Stimulated activated CD8-positive, alpha-beta memory T cell treated with anti-CD3 and anti-CD28 coated beads, Interleukin-15, amount 100 ng/mL, for 4 hours (primary cell): ENCODE measurements around the gene TRAT1.
A peak's percentile ranks its signal among the peaks of the same experiment; 100 is the strongest.
"Not testable (repeated sequence)": the region's sequence is repeated elsewhere in the genome, so short reads cannot be mapped to it uniquely, and the experiment has no call there.

ENCODE experiments used
- DNase-seq, 2 donors: peaks; one replicate each; pipeline ENCODE4 v3.0.0-alpha.2; 2020; ENCODE audit warnings: low read depth in 2 of 2

Gene TRAT1, protein sequence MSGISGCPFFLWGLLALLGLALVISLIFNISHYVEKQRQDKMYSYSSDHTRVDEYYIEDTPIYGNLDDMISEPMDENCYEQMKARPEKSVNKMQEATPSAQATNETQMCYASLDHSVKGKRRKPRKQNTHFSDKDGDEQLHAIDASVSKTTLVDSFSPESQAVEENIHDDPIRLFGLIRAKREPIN

DNA sequence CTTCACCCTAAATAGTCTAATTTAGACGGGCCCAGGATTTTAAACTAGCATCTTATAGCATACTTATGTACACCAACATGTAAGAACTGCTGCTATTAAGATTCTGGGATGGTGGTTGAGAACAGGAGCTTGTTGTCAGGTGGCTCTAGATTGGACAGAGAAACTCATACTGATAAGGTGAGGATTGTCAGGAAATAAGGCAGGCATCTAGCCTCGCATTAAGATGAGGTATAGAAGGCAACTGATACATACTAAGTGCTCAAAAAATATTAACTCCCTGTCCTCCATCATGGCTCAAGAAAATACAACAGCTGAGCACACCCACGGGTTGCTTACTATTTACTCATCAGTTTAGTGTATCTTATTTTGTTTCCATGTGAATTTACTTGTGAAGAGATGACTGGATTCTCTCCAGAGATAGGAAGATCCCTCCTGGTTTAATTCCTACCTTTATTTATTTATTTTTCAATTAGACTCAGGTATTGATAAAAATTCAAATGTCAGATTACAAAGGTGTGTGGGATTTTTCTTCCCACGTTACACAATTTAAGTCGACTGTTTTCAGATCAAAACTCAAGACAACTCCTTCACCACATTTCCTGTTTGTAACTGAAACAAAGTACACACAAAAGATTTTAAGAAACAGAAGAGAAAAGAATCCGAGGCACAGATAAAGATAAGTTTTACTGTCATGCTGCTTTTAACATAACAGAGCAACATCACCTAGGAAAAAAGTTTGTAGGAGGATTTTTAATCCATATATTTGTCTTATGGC lies at the start of gene TRAT1:
TRAT1 (plus strand) TSS at position 664 of the 775 bp plus-strand sequence. CDS start 142 bp downstream, outside the sequence.
- DNase-seq = no peak

DNA sequence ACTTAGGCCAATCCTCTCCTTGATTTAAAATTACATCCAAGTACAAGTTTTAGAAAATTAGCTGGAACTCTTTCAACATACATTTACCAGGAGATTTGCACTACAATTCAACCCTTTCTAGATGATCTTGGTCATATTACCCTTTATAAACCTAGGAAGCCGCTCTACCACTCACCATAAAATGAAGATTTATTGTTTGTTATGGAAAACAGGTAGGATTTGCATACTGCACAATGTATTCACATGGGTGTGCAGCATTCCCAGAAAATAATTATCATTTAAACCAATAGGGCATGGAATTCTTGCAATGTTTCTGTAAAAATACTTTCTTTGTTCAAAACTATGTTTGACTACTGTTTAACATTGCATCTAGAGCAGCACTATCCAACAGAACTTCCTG lies 46.9 kb upstream of the TRAT1 start:
- DNase-seq = no peak

DNA sequence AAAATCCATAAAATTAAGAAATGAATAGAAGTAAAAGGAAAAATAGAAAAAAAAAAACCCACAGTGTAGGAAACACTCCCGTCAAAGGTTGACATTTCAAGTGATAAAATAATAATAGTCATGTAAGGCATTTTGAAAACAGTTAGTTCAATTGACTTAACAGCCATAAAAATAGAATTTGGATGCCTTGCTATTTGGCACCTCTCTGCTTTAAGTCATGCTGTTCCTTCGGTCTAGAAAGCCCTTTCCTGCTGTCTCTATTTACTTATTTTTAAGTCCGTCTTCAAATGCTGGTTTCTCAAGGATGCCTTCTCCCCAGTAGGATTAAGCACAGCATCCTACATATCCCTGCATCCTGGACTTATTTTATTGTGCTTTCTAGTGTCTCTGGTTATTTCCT lies 43.1 kb upstream of the TRAT1 start:
- DNase-seq = no peak

DNA sequence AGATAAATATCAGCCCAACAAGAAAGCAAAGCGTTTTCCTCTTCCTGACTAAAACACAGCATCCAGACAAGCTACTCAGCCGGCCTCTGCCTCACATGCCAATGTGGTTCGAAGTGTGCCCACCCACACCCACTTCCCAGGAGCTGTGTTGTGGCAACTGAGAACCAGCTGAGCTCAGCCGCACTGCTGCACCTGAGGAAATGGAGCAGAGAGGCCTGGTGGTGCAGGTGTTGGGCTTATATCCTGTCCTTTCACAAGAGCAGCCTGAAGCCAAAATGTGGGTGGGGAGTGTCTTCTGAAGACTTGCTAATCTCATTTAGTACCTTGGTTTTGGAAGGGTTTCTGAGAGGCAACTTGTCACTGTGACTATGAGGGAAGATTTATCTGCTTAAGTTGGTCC lies 42.4 kb upstream of the TRAT1 start:
- peak in 1 of 2 donors; percentile 2 for DNase-seq

DNA sequence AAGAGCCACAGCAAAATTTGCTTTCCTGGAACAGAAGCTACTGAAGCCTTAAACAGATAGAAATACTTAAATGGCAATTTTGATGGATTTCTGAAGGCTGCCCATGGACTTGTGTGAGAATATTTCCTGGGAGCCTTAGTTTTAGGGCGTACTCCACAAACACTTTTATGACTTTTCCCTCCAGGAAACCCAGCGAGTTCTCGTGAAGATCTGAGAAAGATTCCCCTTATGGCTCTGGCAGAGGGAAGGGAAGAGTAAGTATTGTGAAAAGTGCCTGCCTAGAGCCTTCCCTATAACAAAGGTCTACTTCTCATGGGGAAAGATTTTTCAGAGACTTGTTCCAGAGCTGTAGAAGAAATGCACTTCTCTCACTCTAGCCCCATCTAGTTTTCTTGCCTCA lies 31.1 kb upstream of the TRAT1 start:
- no peak for DNase-seq

DNA sequence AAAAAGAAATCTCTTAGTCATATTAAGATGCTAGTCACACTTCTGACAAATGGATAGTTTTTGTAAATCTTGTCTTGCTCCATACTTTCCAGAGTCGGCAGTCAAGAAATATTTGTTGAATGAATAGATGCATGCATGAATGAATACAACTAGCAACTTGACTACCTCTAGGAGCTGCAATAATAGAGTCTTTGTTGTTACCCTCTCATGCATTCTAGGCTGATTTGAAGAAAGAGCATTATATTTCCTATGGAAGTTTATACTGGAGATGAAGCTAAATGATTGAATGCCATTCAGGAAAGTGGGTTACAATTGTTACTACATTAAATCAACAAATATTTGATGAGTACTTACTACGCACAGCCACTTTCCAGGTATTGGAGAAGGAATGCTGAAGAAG lies 18.1 kb upstream of the TRAT1 start:
- DNase-seq = no peak

DNA sequence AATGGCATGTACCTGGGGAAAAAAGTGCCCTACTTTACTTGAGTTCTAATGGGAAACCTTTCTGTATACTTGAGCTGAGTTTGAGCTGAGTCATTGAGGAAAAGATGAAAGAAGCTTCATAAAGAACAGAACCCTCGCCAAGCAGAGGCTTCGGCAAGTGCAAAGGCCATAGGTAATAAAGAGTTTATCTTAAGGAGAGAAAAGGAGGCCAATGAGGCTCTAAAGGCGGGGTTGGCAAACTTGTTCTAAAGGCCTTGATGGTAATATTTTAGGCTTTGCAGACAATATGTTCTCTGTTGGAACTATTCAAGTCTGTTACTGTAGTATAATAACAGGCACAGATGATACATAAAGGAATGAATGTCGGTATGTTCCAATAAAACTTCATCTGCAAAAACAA lies 17.6 kb upstream of the TRAT1 start:
- no peak for DNase-seq

DNA sequence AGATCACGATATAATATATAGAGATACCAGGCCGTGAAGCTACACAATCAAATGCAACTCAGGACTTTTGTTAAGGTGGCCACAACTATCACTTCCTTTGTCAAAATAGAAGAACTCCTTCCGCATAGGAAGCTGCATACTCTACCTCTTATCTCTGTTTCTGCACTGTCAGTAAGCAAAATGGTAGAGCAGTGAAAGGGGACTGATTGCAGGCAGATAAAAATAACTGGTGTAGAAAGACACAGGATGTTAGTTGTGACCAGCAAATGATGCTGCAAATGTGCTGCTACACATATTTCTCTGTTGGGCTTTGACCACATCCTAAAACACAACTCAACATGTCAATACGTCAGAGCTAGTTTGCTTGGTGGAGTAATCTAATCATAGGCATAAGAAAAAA lies 16.3 kb upstream of the TRAT1 start:
- peak in 1 of 2 donors; percentile 2 for DNase-seq

DNA sequence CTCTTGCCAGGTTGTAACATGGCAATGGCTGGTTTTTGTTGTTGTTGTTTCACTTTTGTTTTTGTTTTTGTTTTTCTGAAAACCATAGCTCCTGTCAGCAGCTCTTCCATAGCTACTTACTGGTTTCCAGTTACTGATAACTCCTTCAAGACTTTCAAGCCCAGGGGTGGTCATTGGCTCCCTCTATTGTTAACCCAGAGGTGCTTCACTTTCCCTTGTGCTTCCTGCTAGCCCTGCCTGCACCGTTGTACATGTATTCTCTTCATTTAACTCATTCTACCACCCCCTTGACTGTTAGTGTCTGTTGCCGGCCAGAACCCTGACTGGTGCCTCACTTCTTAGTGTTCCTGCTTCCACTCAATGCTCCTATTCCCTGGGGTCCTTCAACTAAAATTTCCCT lies 4.2 kb upstream of the TRAT1 start:
- peak in 1 of 2 donors; percentile 32 for DNase-seq

DNA sequence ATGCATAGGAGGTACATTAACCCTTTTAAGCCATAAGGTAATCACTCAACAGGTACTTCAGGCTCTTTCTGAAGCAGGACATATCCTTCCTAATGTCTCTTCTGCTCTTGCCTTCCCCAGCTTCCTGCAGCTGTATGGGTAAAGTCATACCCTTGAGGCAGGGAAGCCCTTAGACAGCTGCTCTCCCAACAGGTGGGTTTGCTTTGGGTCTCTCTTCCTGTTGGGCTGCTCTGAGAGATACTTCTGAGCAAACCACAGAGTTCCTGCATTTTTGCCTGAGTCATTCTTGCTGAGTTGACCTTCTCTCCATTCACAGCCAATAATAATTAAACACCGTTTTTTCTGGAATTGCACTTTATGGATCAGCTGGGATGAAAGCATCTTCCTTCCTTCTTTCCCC lies 2.0 kb upstream of the TRAT1 start:
- DNase-seq = no peak

DNA sequence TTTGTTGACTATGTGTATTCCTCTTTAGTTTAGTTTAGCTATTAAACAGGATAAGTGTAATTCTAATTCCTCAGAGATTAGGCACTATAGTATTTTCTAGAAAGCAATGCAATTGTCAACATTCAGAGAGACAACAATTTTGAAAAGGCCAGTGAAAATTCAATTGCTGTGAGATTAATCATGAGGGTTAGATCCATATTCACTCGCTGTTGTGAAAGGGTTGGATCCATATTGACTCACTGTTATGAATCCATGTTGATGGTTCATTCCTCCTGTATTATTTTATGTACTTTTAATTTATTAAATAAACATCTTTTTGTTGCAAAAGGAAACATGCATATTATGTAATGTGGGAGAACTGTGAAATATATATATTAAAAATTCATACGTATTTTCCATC lies 641 bp downstream of the TRAT1 start:
- DNase-seq = no peak

DNA sequence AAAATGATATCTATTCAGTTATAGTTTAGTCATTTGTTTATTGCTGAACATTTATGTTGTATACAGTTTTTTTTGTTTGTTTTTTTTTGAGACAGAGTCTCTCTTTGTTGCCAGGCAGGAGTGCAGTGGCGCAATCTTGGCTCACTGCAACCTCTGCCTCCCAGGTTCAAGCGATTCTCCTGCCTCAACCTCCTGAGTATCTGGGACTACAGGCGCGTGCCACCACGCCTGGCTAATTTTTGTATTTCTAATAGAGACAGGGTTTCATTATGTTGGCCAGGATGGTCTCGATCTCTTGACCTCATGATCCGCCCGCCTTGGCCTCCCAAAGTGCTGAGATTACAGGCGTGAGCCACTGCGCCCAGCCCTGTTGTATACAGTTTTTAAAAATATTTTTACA lies 1.2 kb downstream of the TRAT1 start:
- not testable (repeated sequence) for DNase-seq

DNA sequence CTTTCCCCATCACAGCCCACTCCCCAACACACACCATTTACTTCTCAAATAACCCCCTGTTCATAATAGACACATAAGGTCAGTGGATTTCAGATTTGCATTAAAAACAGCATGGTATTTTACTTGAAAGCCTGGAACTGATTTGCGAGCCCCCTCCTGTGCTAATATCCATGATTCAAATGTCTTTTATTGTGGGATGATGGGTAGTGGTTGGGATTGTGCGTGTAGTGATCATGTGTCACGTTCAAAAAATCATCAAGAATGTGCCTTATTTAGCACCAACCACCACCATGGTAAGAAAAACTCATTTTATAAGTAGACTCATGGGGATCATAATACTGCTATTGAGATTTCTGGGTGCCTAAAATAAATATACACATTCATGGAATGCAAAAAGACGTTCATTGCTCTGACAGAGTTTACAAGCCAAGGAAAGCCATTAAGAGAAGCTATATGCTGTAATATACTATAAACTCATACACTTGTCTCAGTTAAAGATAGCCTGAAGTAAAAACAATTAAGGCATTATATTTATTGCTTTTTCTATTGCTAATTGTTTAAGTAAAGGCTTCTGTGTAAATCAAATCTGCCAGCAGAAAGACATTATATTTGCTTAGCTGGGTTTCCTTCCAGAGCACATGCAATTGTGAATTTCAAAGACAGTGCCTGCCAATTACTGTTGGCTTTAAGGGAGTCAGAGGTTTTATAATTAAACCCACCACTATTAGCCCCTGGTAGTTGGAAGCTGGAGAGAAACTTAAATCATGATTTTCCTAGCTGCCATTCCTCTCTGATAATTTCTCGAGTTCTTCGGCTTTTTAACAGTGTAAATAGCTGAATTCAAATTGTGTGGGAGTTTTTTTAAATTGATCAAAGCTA lies 4.0 kb downstream of the TRAT1 start:
- no peak for DNase-seq

DNA sequence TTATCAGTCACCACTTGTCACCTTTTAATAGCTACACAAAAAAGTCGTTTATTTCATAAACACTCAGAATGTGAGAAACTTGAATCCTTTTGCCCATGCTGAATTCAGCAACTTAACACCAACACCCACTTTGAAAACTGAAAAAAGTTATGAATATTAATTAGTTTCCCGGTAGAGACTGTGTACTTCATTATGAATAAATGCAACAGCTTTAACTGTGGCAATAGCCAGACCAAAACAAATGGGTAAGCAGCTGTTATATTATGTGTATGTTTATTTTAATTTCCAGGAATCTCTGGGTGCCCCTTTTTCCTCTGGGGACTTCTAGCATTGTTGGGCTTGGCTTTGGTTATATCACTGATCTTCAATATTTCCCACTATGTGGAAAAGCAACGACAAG lies 7.8 kb downstream of the TRAT1 start:
- DNase-seq = no peak

DNA sequence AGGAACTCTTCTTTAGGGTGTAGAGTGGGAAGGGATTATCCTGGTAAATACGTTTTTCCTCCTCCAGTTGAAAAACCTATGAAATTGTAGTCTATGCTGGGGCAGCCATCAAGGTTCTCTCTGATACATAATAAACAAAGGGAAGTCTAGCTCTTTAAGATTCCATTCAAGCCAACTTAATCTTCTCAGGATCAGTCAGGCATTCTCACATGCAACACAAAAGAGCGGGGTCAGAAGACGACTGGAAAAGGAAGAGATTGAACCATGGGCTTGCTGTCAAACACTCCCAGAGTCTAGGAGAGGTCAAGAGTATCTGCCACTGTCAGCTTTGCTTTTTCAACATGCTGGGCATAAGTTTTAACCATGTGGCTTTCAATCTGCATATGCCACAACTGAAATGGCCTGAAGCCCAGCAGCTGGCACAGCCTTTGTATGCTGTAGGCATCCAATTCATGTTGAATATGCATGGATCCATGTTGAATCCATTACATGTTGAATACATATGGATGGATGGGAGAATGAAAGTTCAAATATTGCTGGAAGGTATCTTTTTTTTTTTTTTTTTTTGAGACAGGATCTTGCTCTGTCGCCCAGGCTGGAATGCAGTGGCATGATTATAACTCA lies 8.5 kb downstream of the TRAT1 start:
- DNase-seq = no peak

DNA sequence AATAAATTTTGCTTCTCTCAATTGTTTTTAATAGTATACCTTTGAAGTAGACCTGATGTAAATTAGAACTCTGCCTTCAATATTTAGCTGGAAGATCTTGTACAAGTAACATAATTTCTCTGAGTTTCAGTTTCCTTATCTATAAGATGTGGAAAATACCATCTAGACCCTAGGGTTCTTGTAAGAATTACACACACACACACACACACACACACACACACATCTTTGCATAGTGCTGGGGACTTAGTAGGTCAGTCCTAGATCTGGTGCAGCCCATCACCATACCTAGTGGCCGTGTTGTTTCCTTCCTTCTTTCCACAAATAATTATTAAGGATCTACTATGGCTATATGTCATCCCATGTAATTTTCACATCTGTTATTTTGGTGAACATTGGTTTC lies 11.0 kb downstream of the TRAT1 start:
- no peak for DNase-seq

DNA sequence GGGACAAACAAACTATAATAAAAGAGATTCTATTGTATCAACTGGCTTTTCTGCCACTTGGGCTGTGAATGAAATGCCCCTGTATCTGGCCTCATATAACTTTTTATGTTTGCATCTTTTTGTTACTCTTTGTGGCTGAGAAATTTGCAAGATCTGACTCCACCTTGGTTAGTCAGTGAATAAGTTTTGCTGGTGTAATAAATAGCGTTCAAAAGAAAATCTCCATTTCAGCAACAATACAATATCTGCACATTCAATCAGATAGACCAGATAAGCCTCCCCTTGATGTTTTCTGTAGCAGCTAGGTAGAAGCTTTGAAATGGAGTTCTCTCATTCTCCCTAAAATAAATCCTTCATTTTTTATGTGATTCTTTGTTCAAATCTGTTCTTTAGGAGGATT lies 12.0 kb downstream of the TRAT1 start:
- DNase-seq = no peak

DNA sequence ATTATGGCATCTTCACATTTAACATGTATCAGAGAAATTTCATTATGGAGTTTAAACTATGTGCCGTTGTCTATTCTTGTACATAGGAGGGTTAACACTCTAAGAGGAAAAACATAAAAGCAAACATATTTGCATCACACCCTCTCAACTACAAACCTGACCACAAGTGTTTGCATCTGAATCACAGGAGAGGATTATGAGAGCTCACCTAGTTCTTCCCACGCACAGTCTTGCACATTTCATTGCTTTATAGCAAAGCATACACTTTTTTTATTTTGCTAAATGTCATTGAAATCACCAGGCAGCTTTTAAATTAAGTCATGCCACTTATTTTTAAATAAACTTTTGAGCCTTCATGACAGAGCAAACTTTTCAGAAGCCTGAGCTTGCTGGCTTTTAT lies 12.5 kb downstream of the TRAT1 start:
- peak in 1 of 2 donors; percentile 42 for DNase-seq

DNA sequence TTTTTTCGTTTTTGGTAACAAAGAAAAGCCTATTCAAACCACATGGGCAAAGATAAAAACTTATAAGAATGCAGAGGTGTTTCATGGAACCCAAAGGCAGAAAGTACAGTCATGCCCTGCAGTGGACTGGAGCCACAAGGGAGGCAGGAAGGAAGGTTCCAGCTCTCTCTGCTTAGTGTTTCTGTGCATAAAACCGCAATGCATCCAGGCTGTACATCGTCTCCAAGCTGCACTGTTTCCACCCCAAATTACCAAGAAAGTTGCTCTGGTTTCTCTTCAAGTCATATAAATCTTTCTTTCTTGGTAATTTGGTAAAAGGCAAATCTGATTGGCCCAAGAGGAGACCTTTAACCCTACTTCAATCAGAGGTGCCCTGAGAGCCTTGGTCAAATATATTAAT lies 15.8 kb downstream of the TRAT1 start:
- DNase-seq = no peak

DNA sequence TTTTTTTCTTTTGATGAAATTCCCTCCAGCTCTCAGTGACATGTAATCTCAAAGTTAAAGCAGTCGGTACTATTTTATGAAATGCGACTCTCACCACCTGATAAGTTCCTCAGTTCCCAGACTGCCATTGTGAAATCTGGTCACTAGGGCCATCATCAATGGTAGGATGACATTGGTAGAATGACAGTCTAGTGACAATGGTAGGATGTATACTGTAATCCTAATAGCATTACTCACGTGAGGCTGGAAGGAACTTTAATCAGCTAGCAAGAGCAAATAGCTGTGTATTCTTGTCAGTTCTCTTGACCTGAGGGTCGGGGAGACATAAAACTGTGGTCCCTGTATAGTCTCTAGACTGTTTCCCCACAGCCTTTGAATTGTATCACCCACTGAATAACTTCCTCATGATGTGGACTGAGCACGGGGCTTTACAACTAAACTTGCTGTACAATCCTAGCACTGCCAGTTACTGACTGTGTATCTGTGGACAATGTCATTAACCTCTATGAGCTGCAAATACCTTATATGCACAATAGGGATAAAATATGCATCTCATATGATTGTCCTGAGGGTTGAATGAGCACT lies 23.2 kb downstream of the TRAT1 start:
- no peak for DNase-seq

DNA sequence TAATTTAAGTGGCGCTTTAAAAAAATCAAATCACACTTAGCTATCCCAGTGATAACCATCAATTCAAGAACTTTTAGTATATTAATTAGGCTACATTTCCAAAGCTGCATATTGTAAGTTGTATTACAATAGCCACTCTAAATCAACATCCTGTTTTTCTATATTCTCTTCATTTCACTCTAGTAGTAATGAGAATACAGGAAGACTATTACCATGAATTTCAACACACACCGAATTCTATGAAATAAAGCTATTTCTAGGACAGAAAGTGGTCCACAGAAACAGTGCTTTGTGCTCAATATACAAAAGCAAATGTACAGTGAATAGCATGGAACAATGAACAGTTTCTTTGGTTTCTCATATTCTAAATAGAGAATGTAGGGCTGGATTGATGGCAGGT lies 24.6 kb downstream of the TRAT1 start:
- no peak for DNase-seq

DNA sequence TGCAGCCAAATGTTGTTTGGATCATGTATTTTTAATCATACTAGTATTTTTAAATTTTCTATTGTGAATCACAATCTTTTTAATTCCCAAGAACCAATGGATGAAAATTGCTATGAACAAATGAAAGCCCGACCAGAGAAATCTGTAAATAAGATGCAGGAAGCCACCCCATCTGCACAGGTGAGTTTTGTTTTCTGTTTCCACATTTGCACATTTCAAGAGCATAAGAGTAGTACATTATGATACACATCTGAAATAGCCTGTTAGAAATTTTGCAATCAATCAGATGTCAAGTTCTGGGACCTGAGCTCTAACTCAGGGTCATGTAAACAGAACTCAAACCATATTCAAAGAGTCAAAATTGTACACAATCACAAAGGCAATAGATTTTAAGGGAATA lies 26.5 kb downstream of the TRAT1 start:
- no peak for DNase-seq
